ENCODE data around the gene CSNK1A1L. TPM values are rescaled to one million over a fixed set of nuclear protein-coding genes. Genes with fewer than 3 reads are reported as not detected.

Gene CSNK1A1L
- total and polyA plus RNA-seq, 2 donors (not counting 1 experiment from before 2014, with no cell fraction given), result not detected

- Mint-ChIP-seq H3K4me1 (peaks cover 6% of the 10 kb centered on the region), H3K27me3 (peaks cover 16% of the 10 kb centered on the region), H3K4me3 (no peak overlapping the region), H3K9me3 (ENCODE audit: insufficient read depth) (no peaks in the 10 kb centered on the region), H3K27ac (no peak overlapping the region)
- no peak overlapping the region for H3K4me3 ChIP-seq (ENCODE audit: control extremely low read depth in 1 of 5, extremely low read depth in 1 of 5, insufficient read depth in 1 of 5, low read depth in 2 of 5, low read length in 4 of 5)
- POLR2A ChIA-PET, result no interaction called here
- CTCF ChIA-PET, result no interaction called here
- no peaks in the 10 kb centered on the region for H4K20me1 ChIP-seq (ENCODE audit: control insufficient read depth, insufficient read depth, low read length, poor library complexity, severe bottlenecking)
- no peaks in the 10 kb centered on the region for H3K36me3 ChIP-seq (replicated peaks in 1 of 2; ENCODE audit: control extremely low read depth in 1 of 2, control insufficient read depth in 1 of 2, extremely low read depth in 1 of 2, insufficient read depth in 2 of 2, low read length in 1 of 2)
- no peak overlapping the region for H2AFZ ChIP-seq (ENCODE audit: insufficient read depth, low read depth, low read length, poor library complexity, severe bottlenecking)
- no peaks in the 10 kb centered on the region for H3K79me2 ChIP-seq (ENCODE audit: control insufficient read depth, insufficient read depth, low read length)
- intact Hi-C loops (cut with micrococcal nuclease), result no loop called here
- 58% methylated on average over 2 of the region's 3 CpGs for WGBS (ENCODE audit: insufficient coverage)
- no peak for DNase-seq
- H3K27me3 ChIP-seq (replicated peaks in 1 of 4; ENCODE audit: control extremely low read depth in 1 of 4, control insufficient read depth in 3 of 4, insufficient read depth in 4 of 4, low read length in 3 of 4), result no peaks in the 10 kb centered on the region
- H3K9ac ChIP-seq (ENCODE audit: low read length), result no peak overlapping the region
- H3K4me1 ChIP-seq (ENCODE audit: control insufficient read depth in 2 of 2, insufficient read depth in 2 of 2, low read length in 2 of 2), result no peaks in the 10 kb centered on the region
- no peak overlapping the region for H3K27ac ChIP-seq (ENCODE audit: low read length in 2 of 2)
- ATAC-seq (ENCODE audit: low read depth), result no peak
- TF ChIP-seq CTCF (IDR thresholded peaks at IDR 0.05) (no peak), EZH2 (IDR thresholded peaks at IDR 0.05; ENCODE audit: borderline replicate concordance, insufficient read depth, low read depth, low read length, poor library complexity, severe bottlenecking) (no peak)
- H3K9me3 ChIP-seq (ENCODE audit: control extremely low read depth in 1 of 3, control insufficient read depth in 2 of 3, insufficient read depth in 1 of 3, low read length in 2 of 3), result no peaks in the 10 kb centered on the region
- no peak overlapping the region for H3K4me2 ChIP-seq (replicated peaks; ENCODE audit: low read depth, low read length, poor library complexity, severe bottlenecking)
Observed at GRCh38 chr13:37118016-37118415, 12.6 kb upstream of the CSNK1A1L start.

GRCh38 chr13:37114250-37114649, 8.8 kb upstream of the CSNK1A1L start:
- H3K9me3 ChIP-seq (ENCODE audit: control extremely low read depth in 1 of 3, control insufficient read depth in 2 of 3, insufficient read depth in 1 of 3, low read length in 2 of 3), result no peaks in the 10 kb centered on the region
- ATAC-seq (ENCODE audit: low read depth), result no peak
- ChIA-PET CTCF (no interaction called here), POLR2A (no interaction called here)
- H2AFZ ChIP-seq (ENCODE audit: insufficient read depth, low read depth, low read length, poor library complexity, severe bottlenecking), result no peak overlapping the region
- H3K27me3 Mint-ChIP-seq, result peaks cover 15% of the 10 kb centered on the region
- intact Hi-C loops (cut with micrococcal nuclease), result no loop called here
- H3K27ac Mint-ChIP-seq, result no peak overlapping the region
- H3K9ac ChIP-seq (ENCODE audit: low read length), result no peak overlapping the region
- H3K27ac ChIP-seq (ENCODE audit: low read length in 2 of 2), result no peak overlapping the region
- no peaks in the 10 kb centered on the region for H3K27me3 ChIP-seq (replicated peaks in 1 of 4; ENCODE audit: control extremely low read depth in 1 of 4, control insufficient read depth in 3 of 4, insufficient read depth in 4 of 4, low read length in 3 of 4)
- H3K4me2 ChIP-seq (replicated peaks; ENCODE audit: low read depth, low read length, poor library complexity, severe bottlenecking), result no peak overlapping the region
- no peak for DNase-seq
- H3K4me3 ChIP-seq (ENCODE audit: control extremely low read depth in 1 of 5, extremely low read depth in 1 of 5, insufficient read depth in 1 of 5, low read depth in 2 of 5, low read length in 4 of 5), result no peak overlapping the region
- WGBS (ENCODE audit: insufficient coverage), result no CpG with 5 or more reads among the region's 4 CpGs
- no peaks in the 10 kb centered on the region for H3K9me3 Mint-ChIP-seq (ENCODE audit: insufficient read depth)
- H4K20me1 ChIP-seq (ENCODE audit: control insufficient read depth, insufficient read depth, low read length, poor library complexity, severe bottlenecking), result no peaks in the 10 kb centered on the region
- H3K36me3 ChIP-seq (replicated peaks in 1 of 2; ENCODE audit: control extremely low read depth in 1 of 2, control insufficient read depth in 1 of 2, extremely low read depth in 1 of 2, insufficient read depth in 2 of 2, low read length in 1 of 2), result no peaks in the 10 kb centered on the region
- no peaks in the 10 kb centered on the region for H3K4me1 Mint-ChIP-seq
- H3K4me3 Mint-ChIP-seq, result no peak overlapping the region
- H3K4me1 ChIP-seq (ENCODE audit: control insufficient read depth in 2 of 2, insufficient read depth in 2 of 2, low read length in 2 of 2), result no peaks in the 10 kb centered on the region
- H3K79me2 ChIP-seq (ENCODE audit: control insufficient read depth, insufficient read depth, low read length), result no peaks in the 10 kb centered on the region
- no peak for TF ChIP-seq CTCF (IDR thresholded peaks at IDR 0.05)
- no peak for TF ChIP-seq EZH2 (IDR thresholded peaks at IDR 0.05; ENCODE audit: borderline replicate concordance, insufficient read depth, low read depth, low read length, poor library complexity, severe bottlenecking)

Data from B cell (primary cell).